Fibroblast of skin of scalp (primary cell): ENCODE measurements around the gene TMEFF2.
A peak's percentile ranks its signal among the peaks of the same experiment; 100 is the strongest.
"Not testable (repeated sequence)": the region's sequence is repeated elsewhere in the genome, so short reads cannot be mapped to it uniquely, and the experiment has no call there.

ENCODE experiments used
- DNase-seq: peaks from one replicate; pipeline ENCODE4 v3.0.0-alpha.2; 2013

TMEFF2 gene

GRCh38 chr2:192183296-192183695 lies 11.4 kb downstream of the TMEFF2 start:
- no peak for DNase-seq

DNA sequence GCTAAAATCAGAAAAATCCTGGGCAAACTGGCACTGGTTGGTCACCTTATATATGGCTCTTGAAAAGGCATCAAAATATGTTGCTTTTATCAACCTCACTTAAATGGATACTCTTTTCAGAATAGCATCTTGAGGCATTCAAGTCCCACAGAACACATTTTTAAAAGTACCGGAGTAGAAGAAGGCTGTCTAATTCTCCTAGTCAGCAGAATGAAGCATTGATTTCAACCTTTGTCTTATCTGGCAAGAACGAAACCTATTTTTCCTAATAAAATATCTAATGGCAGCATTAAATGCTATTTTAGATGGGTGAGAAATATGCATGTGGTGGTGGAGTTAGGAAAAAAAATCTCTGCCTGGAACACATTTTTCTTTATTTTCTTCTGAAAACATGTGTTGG lies 27.8 kb downstream of the TMEFF2 start:
- no peak for DNase-seq

DNA sequence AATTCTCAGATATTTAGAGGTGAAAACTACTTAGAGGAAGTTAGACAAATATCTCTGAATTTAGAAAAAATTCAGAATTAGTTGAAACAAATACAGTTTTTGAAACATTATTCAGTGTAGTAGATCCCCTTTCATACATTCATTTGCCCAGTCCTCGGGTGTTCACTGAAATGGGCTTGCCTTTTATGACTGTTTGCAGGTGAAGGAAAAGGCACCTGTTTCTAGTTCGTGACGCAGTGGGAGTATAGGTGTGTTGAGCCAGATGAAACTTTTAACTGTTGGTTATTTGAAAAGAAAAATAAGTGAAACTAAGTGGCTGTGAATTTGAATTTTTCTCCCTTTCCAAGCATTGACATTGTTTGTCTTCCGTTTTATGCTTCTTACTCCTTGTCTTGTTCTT lies 28.9 kb downstream of the TMEFF2 start:
- no peak for DNase-seq

DNA sequence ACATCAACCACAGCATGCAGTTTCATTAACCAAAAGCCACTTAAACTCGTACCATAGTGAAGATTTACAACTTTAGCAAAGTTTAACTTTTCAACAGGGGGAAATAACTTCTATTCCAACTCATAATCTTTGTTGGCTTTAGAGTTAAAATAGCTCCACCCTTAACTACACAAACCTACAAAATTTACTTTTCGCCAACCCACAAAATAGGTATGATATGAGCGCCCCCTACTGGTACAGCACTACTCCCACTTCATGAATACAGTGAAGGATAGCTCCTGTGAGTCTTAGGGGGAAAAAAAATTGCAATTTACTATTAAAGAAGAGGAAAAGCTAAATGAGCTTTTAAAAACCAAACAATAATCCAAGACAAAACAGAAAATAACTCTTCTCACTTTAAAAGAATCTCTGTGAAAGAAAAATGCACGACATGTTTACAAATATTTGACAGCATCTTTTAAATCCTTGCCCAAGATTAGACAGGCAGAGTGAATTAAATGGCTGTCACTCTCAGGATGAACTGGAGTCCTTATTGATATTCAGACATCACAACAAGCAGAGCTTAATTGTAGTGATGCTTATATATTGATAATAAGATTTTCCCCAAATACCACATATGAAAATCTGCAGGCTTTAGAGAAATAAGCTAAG lies 32.2 kb downstream of the TMEFF2 start:
- DNase-seq, result peak; percentile 76

- no peak for DNase-seq
These were observed 33.0 kb downstream of the TMEFF2 start for GRCh38 chr2:192161656-192162290.

- no peak for DNase-seq
These were observed 35.0 kb downstream of the TMEFF2 start for GRCh38 chr2:192159736-192160135.

- no peak for DNase-seq
These were observed 35.5 kb downstream of the TMEFF2 start for GRCh38 chr2:192159208-192159607.

DNA sequence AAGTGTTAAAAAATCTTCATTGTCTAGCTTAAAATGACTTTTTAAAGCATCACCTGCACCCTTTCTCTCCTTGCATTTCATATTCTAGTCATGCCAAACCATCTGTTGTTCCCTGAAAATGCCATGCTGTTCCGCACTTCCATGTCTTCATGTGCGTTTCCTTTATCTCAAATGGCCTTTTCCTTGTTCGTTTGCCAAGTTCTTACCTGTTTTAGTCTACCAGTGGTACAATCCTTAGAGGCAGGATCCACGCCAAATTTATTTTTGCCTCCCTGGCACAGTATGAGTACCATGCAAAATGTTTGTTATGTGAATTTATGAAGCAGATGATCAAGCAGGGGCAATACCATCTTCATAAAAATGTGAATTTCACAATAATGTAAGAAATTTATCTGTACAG lies 37.0 kb downstream of the TMEFF2 start:
- no peak for DNase-seq

DNA sequence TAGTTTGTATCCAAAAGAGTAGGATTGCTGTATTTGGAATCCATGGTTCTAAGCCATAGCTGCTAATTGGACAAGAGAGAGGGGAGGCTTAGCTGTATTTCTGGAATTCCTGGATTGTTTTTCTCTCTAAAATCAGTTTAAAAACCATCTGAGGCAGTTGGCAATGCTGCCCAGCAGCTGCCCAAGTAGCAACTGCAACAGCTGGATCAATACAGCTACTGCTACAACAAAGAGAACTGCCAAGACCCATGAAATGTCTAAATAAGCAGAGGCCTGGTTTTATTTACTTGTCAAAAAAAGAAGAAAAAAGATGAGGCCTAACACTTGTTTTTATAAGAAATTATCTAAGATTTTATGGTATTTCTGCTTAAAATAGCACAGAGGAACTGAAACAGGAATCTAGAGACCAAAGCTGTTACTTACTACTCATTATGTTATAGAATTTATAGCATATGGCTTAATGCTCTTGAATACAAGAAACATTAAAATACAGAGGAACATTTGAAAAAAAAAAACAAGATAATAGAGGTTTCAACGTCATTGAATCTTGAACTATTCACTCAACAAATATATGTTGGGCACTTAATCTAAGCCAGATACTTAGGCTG lies 39.1 kb downstream of the TMEFF2 start:
- peak; percentile 71 for DNase-seq

DNA sequence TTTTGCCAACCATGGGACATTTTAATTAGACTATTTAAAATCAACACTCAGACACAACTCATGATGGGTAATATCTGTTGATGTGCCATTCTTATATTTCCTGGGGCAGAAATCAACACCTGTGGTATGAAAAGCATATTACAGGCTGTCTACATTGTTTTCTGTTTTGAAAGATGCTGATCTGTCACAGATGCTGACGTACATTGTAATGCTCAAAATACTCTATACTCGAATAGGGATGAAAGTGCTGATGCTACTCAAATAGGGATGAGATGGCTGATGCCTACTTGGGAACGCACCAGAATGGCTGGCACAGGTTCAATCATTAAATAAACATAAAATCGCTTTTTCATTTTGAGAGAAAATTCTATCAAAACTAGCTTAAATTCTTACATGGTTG lies 41.2 kb downstream of the TMEFF2 start:
- no peak for DNase-seq

DNA sequence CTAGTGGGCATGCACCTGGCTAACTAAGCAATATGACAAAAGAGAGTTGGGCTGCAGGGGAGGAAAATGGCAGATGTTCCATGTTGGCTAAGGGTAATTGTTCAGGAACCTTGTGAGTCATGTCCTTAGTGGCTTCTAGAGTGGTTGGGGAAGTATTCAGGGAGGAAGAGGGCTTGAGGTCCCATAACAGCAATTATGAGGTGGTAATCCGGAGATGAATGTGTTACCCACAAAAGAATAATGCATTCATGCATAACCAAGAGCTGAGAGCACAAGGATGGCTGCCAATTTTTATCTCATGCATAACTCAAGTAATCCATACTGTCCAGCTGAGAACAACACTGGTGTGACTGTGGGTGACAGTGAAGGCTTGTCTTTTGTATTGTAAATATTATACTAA lies 42.9 kb downstream of the TMEFF2 start:
- peak; percentile 90 for DNase-seq

GRCh38 chr2:192150166-192150565 lies 44.6 kb downstream of the TMEFF2 start:
- no peak for DNase-seq

DNA sequence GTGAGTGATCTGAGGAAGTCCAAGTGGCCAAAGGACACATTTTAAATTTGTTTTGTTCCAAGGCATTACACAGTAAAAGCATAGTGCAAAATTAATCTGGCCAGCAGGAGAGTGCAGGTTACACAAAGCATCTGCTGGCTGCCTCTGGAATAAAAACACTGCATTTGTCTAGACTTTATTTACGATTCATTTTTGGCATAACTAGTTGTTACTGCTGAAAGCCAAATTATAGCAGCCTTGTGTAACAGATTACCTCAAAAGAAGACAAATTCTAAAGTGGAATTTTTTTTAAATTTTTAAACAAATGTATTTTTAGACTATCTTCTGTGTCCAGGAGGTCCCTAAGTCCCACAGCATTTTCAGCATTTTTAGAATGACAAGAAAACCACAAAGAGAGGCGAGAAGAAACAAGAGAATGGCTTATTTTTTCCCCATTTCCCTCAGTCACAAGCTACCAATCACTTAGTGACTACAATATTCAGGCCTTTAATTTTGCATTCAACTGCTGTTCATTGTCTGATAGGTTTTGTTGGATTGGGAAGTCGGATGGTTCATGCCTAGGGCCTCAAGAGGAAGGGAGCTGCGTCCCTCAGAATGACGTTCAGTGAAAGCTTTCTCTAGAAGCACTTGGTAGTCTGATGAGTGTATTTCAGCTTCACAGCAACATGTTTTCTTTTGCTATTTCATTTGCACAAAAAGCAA lies 46.0 kb downstream of the TMEFF2 start:
- DNase-seq, result peak; percentile 85

DNA sequence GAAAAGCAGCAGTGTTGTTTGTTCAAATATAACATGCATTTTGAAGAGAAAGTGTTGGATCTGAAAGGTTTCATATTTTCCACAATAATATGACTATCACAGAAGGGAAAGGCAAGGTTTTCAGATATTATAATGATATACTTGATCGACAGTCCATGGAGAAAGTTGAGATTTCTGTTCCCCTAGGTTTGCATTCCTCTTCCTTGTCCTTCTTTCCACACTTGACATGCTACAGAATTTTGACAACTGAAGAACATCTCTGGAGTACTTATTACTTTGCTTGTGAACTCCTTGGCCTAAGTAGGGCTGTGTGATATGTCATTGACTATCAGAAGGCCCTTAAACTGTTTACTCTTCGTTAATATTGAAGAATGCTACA lies 46.5 kb downstream of the TMEFF2 start:
- no peak for DNase-seq

DNA sequence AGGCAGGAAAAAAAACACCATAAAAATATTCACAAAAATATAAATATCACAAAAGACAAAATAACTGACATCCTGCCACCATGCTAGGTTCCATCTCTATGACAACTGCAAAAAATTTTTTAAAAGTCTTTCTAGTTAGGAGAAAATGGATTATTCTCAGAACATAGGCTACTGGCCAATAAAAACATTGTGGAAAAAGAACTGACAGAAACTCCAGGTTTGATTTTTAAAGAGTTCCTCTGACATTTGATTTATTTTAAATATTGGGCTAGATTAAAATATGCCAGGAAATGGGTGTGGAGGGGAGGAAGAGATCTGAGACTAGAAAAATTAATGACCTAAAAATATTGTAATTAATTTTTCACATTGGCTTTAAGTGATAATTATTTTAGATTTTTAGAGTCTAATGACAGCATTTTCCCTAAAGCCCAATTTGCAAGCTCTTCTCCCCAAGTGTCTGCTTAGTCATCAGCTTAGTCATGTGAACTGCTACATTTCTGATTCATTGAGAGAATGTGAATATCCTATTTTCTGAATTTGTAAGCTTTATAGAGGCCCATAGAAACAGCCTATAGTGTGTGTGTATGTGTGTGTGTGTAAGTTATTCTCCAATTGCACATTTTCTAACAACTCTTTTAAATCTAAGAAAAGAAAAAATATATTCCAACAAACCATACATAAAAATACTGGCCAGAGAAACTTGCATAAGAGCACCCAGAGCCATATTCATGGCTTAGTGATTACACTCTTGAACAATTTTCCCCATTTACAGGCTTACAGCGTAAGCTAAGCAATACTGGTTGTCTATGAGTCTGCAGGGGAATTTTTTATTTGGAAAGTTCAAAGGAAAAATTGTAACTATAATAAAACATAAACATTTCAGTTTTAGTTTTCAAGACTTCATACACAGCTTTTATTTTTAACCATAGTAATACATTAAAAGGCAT lies 48.4 kb downstream of the TMEFF2 start:
- DNase-seq, result peak; percentile 82

DNA sequence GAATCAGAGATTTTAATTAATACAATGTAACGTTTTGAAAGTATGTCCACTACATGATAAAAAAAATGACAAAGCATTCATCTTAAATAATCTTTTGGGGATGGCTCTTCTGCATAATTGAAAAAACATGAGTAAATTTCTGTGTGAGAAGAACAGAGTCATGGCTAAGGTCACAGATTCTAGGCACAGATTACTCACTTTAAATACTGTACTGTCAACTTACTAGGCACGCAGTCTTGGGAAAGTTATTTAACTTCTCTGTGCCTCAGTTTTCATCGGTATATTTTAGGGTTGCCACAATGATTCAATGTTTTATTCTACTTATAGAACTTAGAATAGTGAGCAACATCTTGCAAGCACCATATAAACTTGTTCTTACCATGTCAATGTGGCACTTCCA lies 49.2 kb downstream of the TMEFF2 start:
- DNase-seq, result no peak

DNA sequence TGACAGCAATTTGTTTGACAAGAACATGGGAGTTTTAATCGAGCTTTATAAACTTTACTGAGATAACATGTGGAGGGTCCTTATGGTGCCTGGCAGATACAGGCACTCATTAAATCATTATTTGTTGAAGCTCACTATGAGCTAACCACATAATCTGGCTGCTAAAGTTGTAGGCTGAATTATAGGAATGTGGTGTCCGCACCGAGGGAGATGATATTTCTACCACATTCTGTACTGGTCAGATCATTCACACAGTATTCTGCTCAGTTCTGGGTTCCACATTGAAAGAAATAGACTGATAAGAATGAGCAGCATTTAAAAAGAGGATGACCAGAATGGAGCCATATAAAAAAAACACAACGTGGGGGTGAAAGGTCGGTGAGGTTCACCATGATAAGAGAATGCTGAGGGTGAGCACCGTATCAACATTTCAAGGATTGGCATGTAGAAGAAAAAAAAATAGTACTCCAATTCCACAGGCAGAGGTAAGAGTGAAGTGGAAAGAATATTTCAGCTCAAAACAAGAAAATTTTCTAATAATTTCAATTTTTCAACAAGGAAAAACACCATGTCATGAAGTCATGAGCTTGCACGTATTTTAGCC lies 54.4 kb downstream of the TMEFF2 start:
- DNase-seq, result no peak

- no peak for DNase-seq
These were observed 54.9 kb downstream of the TMEFF2 start for GRCh38 chr2:192139813-192140212.

- no peak for DNase-seq
These were observed 57.3 kb downstream of the TMEFF2 start for GRCh38 chr2:192137451-192137850.

- not testable (repeated sequence) for DNase-seq
These were observed 62.1 kb downstream of the TMEFF2 start for GRCh38 chr2:192132604-192133003.

DNA sequence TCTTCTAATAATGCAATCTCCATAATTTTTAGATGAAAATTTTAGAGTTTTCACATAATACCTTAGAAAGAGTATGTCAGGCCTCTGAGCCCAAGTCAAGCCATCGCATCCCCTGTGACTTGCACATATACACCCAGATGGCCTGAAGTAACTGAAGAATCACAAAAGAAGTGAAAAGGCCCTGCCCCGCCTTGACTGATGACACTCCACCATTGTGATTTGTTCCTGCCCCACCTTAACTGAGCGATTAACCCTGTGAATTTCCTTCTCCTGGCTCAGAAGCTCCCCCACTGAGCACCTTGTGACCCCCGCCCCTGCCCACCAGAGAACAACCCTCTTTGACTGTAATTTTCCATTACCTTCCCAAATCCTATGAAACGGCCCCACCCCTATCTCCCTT lies 64.4 kb downstream of the TMEFF2 start:
- not testable (repeated sequence) for DNase-seq

- DNase-seq, result no peak
These were observed 66.1 kb downstream of the TMEFF2 start for GRCh38 chr2:192128655-192129054.
